Body of pancreas (tissue), 4 donors: Measurements from ENCODE around the gene TRIOBP. TPM values are rescaled to one million over a fixed set of nuclear protein-coding genes. Genes with fewer than 3 reads are reported as not detected.

Experiments
- ATAC-seq: fragments of 150-250 bp; one replicate; pipeline ENCODE4 v1.9.1; 2016
- DNase-seq, 4 donors: peaks; one replicate each; pipeline ENCODE4 v3.0.0-alpha.2; 2019
- H3K27ac ChIP-seq, 4 donors: fragments of 200-600 bp; sonication (generic); 1 replicate in 3 of 4; 2 replicates in 1 of 4; pipeline versions ENCODE4 v1.5.1 to v1.6.1; 2016 to 2019; ENCODE audit warnings: mild to moderate bottlenecking in 1 of 4, mixed read lengths in 1 of 4, moderate library complexity in 1 of 4
- H3K27me3 ChIP-seq, 2 donors: fragments of 200-600 bp; sonication (generic); one replicate each; pipeline ENCODE4 v1.6.0; 2016; ENCODE audit warnings: mild to moderate bottlenecking in 1 of 2
- H3K36me3 ChIP-seq, 2 donors: fragments of 200-600 bp; sonication (generic); replicated peaks in 1 of 2; 2 replicates each; pipeline ENCODE4 v1.5.1; 2016; ENCODE audit warnings: low read depth in 2 of 2; ENCODE audit not compliant: insufficient read depth in 1 of 2
- H3K4me1 ChIP-seq: fragments of 200-600 bp; sonication (generic); one replicate; pipeline ENCODE4 v1.6.0; 2016
- H3K4me3 ChIP-seq, 2 donors: fragments of 200-600 bp; sonication (generic); 1 replicate in 1 of 2; 2 replicates in 1 of 2; pipeline ENCODE4 v1.5.1; 2016 to 2019
- H3K9me3 ChIP-seq, 3 donors: fragments of 200-600 bp; sonication (generic); 1 replicate in 2 of 3; 2 replicates in 1 of 3; pipeline ENCODE4 v1.5.1; 2016
- CTCF ChIP-seq, 7 experiments: fragments of 450-650 bp in 4 of 7; fragments of 200-600 bp in 3 of 7; sonication (generic) in 3 of 7; IDR thresholded peaks; one replicate each; pipeline ENCODE4 v1.5.1; 2016 to 2019; ENCODE audit warnings: antibody characterized with exemption in 7 of 7
- POLR2A ChIP-seq, 3 donors: fragments of 450-650 bp; IDR thresholded peaks; one replicate each; pipeline ENCODE4 v1.6.1; 2016; ENCODE audit warnings: antibody characterized with exemption in 3 of 3, mild to moderate bottlenecking in 2 of 3
- WGBS, 2 donors: methylation state at CpG; one replicate each; pipeline ENCODE4 v1.1.5; 2017; 5-methylcytosine and 5-hydroxymethylcytosine counted together
- intact Hi-C: fragments of 100-400 bp; cut with DNase I; formaldehyde crosslinking; loops from one replicate; pipeline ENCODE4 v1.15.1; 2023
- total RNA-seq, 2 donors: library from RNA; depleted of rRNA; stranded (reverse); fragments of >200 nt; gene quantifications; one replicate each; pipeline ENCODE4 v1.1.0, GENCODE V29; 2016

Gene TRIOBP
- total RNA-seq, 2 donors from 2014 or later, result 65.6 to 76.5 TPM

GRCh38 chr22:37740455-37741311 is 43.8 kb downstream of the TRIOBP start:
- Histone ChIP-seq H3K4me3 (no peak overlapping the region), H3K9me3 (no peaks in the 10 kb centered on the region), H3K27me3 (no peaks in the 10 kb centered on the region), H3K4me1 (peaks cover 13% of the 10 kb centered on the region), H3K27ac (no peak overlapping the region), H3K36me3 (no peaks in the 10 kb centered on the region)
- intact Hi-C loops, result no loop called here
- ATAC-seq (no peak), DNase-seq (no peak)
- no peak for TF ChIP-seq POLR2A (IDR thresholded peaks at IDR 0.05)
- TF ChIP-seq CTCF (IDR thresholded peaks at IDR 0.05), result no peak
- 78 to 81% methylated on average over 15 to 16 of the region's 22 CpGs for WGBS, 2 donors

DNA sequence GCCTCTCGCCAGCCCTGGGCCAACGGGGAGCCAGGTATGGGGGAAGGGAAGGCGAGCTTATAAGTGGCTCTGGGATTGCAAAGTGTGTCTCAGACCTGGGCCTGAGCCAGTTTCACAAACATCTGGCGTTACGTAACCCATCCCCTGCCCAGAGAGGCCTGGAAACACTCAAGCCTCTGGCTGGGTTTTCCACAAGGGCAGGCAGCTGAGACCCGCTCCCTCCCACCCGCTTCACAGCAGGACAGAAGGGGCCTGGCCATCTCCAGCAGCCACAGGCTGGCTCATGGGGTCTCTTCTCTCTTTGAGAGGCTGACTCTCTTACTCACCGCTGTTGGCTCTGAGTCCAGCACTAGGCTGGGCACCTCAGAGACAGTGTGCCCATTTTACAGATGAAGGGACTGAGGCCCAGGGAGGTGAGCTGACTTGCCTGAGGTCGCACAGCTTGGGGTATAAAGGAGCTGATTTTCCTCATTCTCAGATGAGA is 44.5 kb downstream of the TRIOBP start:
- WGBS, 2 donors, result 52% methylated on average over 5 to 9 of the region's 9 CpGs
- peaks cover 13% of the 10 kb centered on the region for H3K4me1 ChIP-seq
- TF ChIP-seq POLR2A (IDR thresholded peaks at IDR 0.05), result no peak
- TF ChIP-seq CTCF (IDR thresholded peaks at IDR 0.05), result no peak
- no peak overlapping the region for H3K4me3 ChIP-seq
- intact Hi-C loops, result no loop called here
- no peaks in the 10 kb centered on the region for H3K9me3 ChIP-seq
- DNase-seq, result peak; percentile 52 to 77 (median 69)
- no peaks in the 10 kb centered on the region for H3K36me3 ChIP-seq
- no peak for ATAC-seq
- no peaks in the 10 kb centered on the region for H3K27me3 ChIP-seq
- H3K27ac ChIP-seq, result no peak overlapping the region

DNA sequence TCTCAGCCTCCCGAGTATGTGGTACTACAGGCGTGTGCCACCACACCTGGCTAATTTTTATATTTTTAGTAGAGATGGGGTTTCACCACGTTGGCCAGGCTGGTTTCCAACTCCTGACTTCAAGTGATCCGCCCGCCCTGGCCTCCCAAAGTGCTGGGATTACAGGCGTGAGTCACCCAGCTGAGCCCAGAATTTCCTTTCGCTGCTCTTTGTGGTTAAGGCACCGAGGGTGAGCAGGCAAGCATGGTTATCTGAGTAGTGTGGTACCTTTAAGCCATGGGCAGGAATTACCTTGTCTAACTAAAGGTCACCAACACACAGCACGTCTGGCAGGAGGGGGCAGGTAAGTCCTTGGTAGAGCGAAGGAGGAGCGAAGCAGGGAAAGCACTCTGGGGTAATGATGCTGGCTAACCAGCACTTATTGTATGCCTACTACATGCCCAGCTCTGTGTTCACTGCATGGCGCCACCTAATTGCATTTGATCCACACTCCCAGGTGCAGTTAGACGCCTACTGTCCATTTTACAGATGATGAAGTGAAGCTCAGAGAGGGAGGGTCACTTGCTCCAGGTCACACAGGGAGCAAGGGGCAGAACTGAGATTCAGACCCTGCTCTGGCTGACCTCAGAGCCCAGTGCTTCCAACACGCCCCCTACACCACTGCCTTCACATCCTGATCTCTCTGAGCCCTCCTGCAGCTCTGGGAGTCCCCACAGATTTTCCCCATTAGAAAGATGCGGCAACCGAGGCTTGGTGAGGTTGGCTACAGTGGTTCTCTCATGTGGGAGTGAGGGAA is 45.7 kb downstream of the TRIOBP start:
- DNase-seq (no peak), ATAC-seq (no peak)
- Histone ChIP-seq H3K9me3 (no peaks in the 10 kb centered on the region), H3K27ac (no peak overlapping the region), H3K27me3 (no peaks in the 10 kb centered on the region), H3K4me1 (peaks cover 20% of the 10 kb centered on the region), H3K36me3 (no peaks in the 10 kb centered on the region), H3K4me3 (no peak overlapping the region)
- intact Hi-C loops, result no loop called here
- 79 to 81% methylated on average over 15 to 16 of the region's 16 CpGs for whole genome bisulfite sequencing, 2 donors
- no peak for TF ChIP-seq POLR2A (IDR thresholded peaks at IDR 0.05)
- TF ChIP-seq CTCF (IDR thresholded peaks at IDR 0.05), result no peak

DNA sequence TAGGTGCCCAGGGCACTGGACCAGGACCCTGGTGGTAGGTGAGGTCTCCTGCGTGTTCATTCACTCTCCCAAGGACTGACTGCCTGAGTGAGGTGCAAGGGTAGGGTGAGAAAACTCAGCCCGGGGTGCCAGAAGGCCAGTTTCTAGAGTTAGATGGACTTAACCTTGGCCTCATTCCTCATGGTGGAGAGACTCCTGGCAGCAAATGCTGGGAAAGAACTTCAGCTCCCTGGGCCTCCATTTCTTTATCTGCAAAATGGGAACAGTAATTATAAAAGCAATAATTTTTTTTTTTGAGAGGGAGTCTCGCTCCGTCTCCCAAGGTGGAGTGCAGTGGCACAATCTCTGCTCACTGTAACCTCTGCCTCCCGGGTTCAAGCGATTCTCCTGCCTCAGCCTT is 47.7 kb downstream of the TRIOBP start:
- Histone ChIP-seq H3K27me3 (no peaks in the 10 kb centered on the region), H3K27ac (no peak overlapping the region), H3K4me3 (no peak overlapping the region), H3K4me1 (peaks cover 41% of the 10 kb centered on the region), H3K9me3 (no peaks in the 10 kb centered on the region), H3K36me3 (no peaks in the 10 kb centered on the region)
- no peak for ATAC-seq
- intact Hi-C loops, result no loop called here
- no peak for DNase-seq
- WGBS, 2 donors, result 74 to 85% methylated on average over 6 of the region's 6 CpGs
- TF ChIP-seq POLR2A (IDR thresholded peaks at IDR 0.05) (no peak), CTCF (IDR thresholded peaks at IDR 0.05) (no peak)
